ENCODE measurements around the gene NECTIN3.

NECTIN3 gene

DNA sequence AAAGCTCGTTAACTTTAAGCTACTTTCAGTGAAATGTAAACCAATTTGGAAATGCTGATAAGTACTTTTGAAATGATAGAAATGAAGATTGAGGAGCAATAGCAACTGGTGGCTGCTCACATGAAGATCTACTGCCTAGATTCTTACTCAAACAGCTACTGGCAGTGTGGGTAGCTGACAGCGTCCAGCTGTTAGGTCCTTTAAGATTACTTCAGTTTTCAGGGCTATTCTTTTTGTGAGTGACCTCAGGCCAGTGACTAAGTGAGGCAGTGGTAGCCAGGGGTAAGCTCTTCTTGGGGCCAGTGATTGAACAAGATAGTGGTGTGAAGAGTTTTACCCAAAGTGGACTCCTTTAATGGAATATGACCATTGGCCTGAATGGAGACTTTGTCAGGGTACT is 41.3 kb downstream of the NECTIN3 start:
- no peak for DNase-seq (ENCODE audit: low spot score)
- TF ChIP-seq, protein P1, sequence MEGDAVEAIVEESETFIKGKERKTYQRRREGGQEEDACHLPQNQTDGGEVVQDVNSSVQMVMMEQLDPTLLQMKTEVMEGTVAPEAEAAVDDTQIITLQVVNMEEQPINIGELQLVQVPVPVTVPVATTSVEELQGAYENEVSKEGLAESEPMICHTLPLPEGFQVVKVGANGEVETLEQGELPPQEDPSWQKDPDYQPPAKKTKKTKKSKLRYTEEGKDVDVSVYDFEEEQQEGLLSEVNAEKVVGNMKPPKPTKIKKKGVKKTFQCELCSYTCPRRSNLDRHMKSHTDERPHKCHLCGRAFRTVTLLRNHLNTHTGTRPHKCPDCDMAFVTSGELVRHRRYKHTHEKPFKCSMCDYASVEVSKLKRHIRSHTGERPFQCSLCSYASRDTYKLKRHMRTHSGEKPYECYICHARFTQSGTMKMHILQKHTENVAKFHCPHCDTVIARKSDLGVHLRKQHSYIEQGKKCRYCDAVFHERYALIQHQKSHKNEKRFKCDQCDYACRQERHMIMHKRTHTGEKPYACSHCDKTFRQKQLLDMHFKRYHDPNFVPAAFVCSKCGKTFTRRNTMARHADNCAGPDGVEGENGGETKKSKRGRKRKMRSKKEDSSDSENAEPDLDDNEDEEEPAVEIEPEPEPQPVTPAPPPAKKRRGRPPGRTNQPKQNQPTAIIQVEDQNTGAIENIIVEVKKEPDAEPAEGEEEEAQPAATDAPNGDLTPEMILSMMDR (IDR thresholded peaks at IDR 0.05; ENCODE audit: poor library complexity, severe bottlenecking): no peak
- Histone ChIP-seq H3K4me3 (ENCODE audit: severe bottlenecking) (no peak overlapping the region), H3K36me3 (ENCODE audit: low read depth) (no peaks in the 10 kb centered on the region), H3K4me1 (ENCODE audit: insufficient read depth, poor library complexity, severe bottlenecking) (no peaks in the 10 kb centered on the region), H3K27me3 (ENCODE audit: insufficient read depth, poor library complexity, severe bottlenecking) (no peaks in the 10 kb centered on the region), H3K9me3 (ENCODE audit: severe bottlenecking) (no peaks in the 10 kb centered on the region), H3K27ac (ENCODE audit: poor library complexity, severe bottlenecking) (no peak overlapping the region)
- ATAC-seq (ENCODE audit: low read depth): no peak

DNA sequence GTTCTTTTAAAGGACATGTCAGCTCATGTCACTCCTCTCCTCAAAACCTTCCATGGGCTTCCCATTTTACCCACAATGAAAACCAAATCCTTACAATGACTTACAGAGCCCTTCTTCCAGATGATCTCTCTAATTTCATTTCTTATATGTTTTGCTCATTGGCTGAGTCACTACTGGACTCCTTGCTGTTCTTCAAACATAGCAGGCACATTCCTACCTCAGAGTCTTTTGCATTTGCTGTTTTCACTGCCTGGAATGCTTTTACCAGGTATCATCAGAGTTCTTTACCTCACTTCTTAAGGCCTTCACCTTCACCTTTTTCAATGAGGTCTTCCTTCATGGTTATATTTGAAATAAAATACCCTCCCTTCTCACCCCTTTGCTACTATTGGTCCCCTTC is 57.3 kb downstream of the NECTIN3 start:
- Histone ChIP-seq H3K9me3 (ENCODE audit: severe bottlenecking) (no peaks in the 10 kb centered on the region), H3K36me3 (ENCODE audit: low read depth) (no peaks in the 10 kb centered on the region; the same call in 1 of the 2 replicates), H3K27ac (ENCODE audit: poor library complexity, severe bottlenecking) (no peak overlapping the region), H3K4me1 (ENCODE audit: insufficient read depth, poor library complexity, severe bottlenecking) (no peaks in the 10 kb centered on the region), H3K4me3 (ENCODE audit: severe bottlenecking) (no peak overlapping the region), H3K27me3 (ENCODE audit: insufficient read depth, poor library complexity, severe bottlenecking) (no peaks in the 10 kb centered on the region)
- ATAC-seq (ENCODE audit: low read depth) (no peak), DNase-seq (ENCODE audit: low spot score) (no peak)
- TF ChIP-seq, protein P1 (IDR thresholded peaks at IDR 0.05; ENCODE audit: poor library complexity, severe bottlenecking): no peak

DNA sequence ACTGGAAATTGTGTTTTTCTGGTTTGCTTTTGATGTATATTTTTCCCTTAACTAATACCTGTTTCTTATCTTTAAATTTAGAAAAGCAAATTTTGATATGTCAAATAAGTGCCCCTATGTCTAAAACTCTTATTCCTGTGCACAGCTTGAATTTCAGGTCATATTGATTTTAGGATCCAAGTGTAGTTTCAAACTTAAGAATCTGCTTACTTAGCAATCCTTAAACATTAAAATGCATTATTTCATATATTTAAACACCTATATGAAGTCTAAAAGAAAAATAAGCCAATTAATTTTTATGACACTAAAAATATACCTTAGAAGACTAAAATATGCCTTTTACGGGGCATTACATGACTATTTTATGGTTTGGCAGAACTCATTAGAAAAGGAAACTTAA is 59.2 kb downstream of the NECTIN3 start:
- Histone ChIP-seq H3K27me3 (ENCODE audit: insufficient read depth, poor library complexity, severe bottlenecking) (no peaks in the 10 kb centered on the region), H3K4me3 (ENCODE audit: severe bottlenecking) (no peak overlapping the region), H3K36me3 (ENCODE audit: low read depth) (no peaks in the 10 kb centered on the region; the same call in 1 of the 2 replicates), H3K27ac (ENCODE audit: poor library complexity, severe bottlenecking) (no peak overlapping the region), H3K9me3 (ENCODE audit: severe bottlenecking) (no peaks in the 10 kb centered on the region), H3K4me1 (ENCODE audit: insufficient read depth, poor library complexity, severe bottlenecking) (no peaks in the 10 kb centered on the region)
- TF ChIP-seq, protein P1 (IDR thresholded peaks at IDR 0.05; ENCODE audit: poor library complexity, severe bottlenecking): no peak
- ATAC-seq (ENCODE audit: low read depth) (no peak), DNase-seq (ENCODE audit: low spot score) (no peak)

DNA sequence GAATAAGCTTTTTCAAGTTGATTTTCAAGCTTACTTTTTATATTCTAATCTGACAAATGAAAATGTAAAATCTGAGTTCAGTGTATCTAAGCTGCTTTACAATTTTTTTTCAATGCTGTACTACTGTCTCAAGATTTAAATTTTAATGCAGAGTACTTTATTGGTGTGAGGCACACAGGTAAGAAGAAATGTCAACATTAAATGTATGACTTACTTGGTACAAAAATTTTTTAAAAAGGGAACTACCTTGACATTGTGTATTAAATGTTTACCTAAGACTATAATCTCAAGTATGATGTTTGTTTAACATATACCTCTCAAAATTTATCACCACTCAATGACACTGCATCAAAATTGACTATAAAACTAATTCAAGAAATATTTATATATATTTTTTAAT is 62.7 kb downstream of the NECTIN3 start:
- Histone ChIP-seq H3K9me3 (ENCODE audit: severe bottlenecking) (no peaks in the 10 kb centered on the region), H3K36me3 (ENCODE audit: low read depth) (no peaks in the 10 kb centered on the region; the same call in 1 of the 2 replicates), H3K27me3 (ENCODE audit: insufficient read depth, poor library complexity, severe bottlenecking) (no peaks in the 10 kb centered on the region), H3K27ac (ENCODE audit: poor library complexity, severe bottlenecking) (no peak overlapping the region), H3K4me1 (ENCODE audit: insufficient read depth, poor library complexity, severe bottlenecking) (no peaks in the 10 kb centered on the region), H3K4me3 (ENCODE audit: severe bottlenecking) (no peak overlapping the region)
- no peak for ATAC-seq (ENCODE audit: low read depth)
- DNase-seq (ENCODE audit: low spot score): no peak
- TF ChIP-seq, protein P1 (IDR thresholded peaks at IDR 0.05; ENCODE audit: poor library complexity, severe bottlenecking): no peak

DNA sequence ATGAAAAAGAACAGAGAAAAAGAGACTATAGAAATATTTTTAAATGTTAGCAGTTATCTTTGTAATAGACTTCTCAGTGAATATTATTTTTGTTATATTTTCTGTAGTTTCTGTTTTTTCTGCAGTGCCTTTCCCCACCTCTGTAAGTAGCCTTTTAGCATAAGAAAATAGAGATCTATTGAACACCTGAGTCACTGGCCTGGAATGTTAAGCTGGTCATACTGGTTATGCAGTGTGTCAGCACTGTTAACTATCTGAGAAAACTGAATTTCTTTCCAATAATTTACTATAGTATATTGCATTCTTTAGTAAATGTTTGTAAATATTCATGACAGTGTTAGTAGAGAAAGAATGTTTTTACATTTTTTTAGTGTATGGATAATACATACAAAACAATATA is 79.8 kb downstream of the NECTIN3 start:
- H3K36me3 ChIP-seq (ENCODE audit: low read depth): no peaks in the 10 kb centered on the region
- H3K27me3 ChIP-seq (ENCODE audit: insufficient read depth, poor library complexity, severe bottlenecking): no peaks in the 10 kb centered on the region
- no peak overlapping the region for H3K4me3 ChIP-seq (ENCODE audit: severe bottlenecking)
- H3K4me1 ChIP-seq (ENCODE audit: insufficient read depth, poor library complexity, severe bottlenecking): peaks cover 14% of the 10 kb centered on the region
- DNase-seq (ENCODE audit: low spot score) (no peak), ATAC-seq (ENCODE audit: low read depth) (peak; percentile 100)
- TF ChIP-seq, protein P1 (IDR thresholded peaks at IDR 0.05; ENCODE audit: poor library complexity, severe bottlenecking): no peak
- H3K27ac ChIP-seq (ENCODE audit: poor library complexity, severe bottlenecking): no peak overlapping the region
- H3K9me3 ChIP-seq (ENCODE audit: severe bottlenecking): no peaks in the 10 kb centered on the region
